A673 (cell line): ENCODE results near the gene NAXD. TPM values are rescaled to one million over a fixed set of nuclear protein-coding genes. Genes with fewer than 3 reads are reported as not detected.

Source experiments
- BruUV-seq: library from RNA; stranded (reverse); fragments of 400-500 nt; replicated peaks from 2 replicates; lab custom pipeline; 2021; lab: Mats Ljungman, UMichigan
- CTCF ChIA-PET: fragments of 300-600 bp; sonication (Branson Sonifier 250); formaldehyde crosslinking; loops from one replicate; lab custom pipeline; 2022; ENCODE audit warnings: antibody characterized with exemption; lab: Charles Lee
- POLR2A ChIA-PET: fragments of 300-600 bp; sonication (Branson Sonifier 250); formaldehyde crosslinking; loops from one replicate; lab custom pipeline; 2022; ENCODE audit warnings: antibody characterized with exemption; ENCODE audit not compliant: low non-redundant PET; lab: Charles Lee
- DNase-seq: peaks from one replicate; pipeline ENCODE4 v3.0.0-alpha.2; 2015; ENCODE audit warnings: low spot score
- H3K27ac ChIP-seq: fragments of 200-600 bp; sonication (generic); 2 replicates; pipeline ENCODE4 v1.5.1; 2016; ENCODE audit warnings: mixed run types, low read depth, mild to moderate bottlenecking, mixed read lengths, antibody characterized with exemption, low read length; ENCODE audit not compliant: poor library complexity, severe bottlenecking
- H3K27me3 ChIP-seq: fragments of 200-600 bp; sonication (generic); replicated peaks from 2 replicates; pipeline ENCODE4 v1.6.1; 2017; ENCODE audit warnings: mixed run types, low read depth, mild to moderate bottlenecking, mixed read lengths, antibody characterized with exemption, low read length; ENCODE audit not compliant: insufficient read depth, poor library complexity
- H3K36me3 ChIP-seq: fragments of 200-600 bp; sonication (generic); 2 replicates; pipeline ENCODE4 v1.6.1; 2016; ENCODE audit warnings: mixed run types, mild to moderate bottlenecking, mixed read lengths, antibody characterized with exemption, low read length; ENCODE audit not compliant: insufficient read depth, poor library complexity, severe bottlenecking
- H3K4me1 ChIP-seq: fragments of 200-600 bp; sonication (generic); 2 replicates; pipeline ENCODE4 v1.6.1; 2017; ENCODE audit warnings: mixed run types, mild to moderate bottlenecking, mixed read lengths, antibody characterized with exemption, low read length; ENCODE audit not compliant: insufficient read depth, poor library complexity, severe bottlenecking
- H3K4me3 ChIP-seq: fragments of 200-600 bp; sonication (generic); 2 replicates; pipeline ENCODE4 v1.5.1; 2016; ENCODE audit warnings: low read depth, mixed run types, mild to moderate bottlenecking, mixed read lengths, low read length; ENCODE audit not compliant: poor library complexity, severe bottlenecking
- H3K9me3 ChIP-seq: fragments of 200-600 bp; sonication (generic); 2 replicates; pipeline ENCODE4 v1.6.1; 2016; ENCODE audit warnings: mixed run types, low read depth, mild to moderate bottlenecking, mixed read lengths, antibody characterized with exemption, low read length; ENCODE audit not compliant: poor library complexity, severe bottlenecking
- CTCF ChIP-seq: fragments of 300-800, 200-600 bp; sonication (generic); conservative IDR thresholded peaks from 2 replicates; pipeline ENCODE4 v1.5.1; 2017; ENCODE audit warnings: low read depth, mild to moderate bottlenecking, antibody characterized with exemption, low read length, moderate library complexity, mixed read lengths
- EZH2 ChIP-seq: fragments of 200-600 bp; sonication (generic); IDR thresholded peaks from 2 replicates; pipeline ENCODE4 v1.6.1; 2017; ENCODE audit warnings: borderline replicate concordance, low read depth, mild to moderate bottlenecking, mixed read lengths, antibody characterized with exemption, low read length; ENCODE audit not compliant: poor library complexity, severe bottlenecking
- intact Hi-C: fragments of 100-400 bp; cut with micrococcal nuclease; formaldehyde crosslinking; loops from one replicate; pipeline ENCODE4 v1.10.0; 2022; ENCODE audit not compliant: unreplicated experiment
- total RNA-seq: library from RNA; stranded (reverse); gene quantifications from 2 replicates; pipeline ENCODE4 v1.2.3, GENCODE V29; 2021

Gene NAXD
- total RNA-seq, 1 experiment from 2014 or later: 27.9 TPM

- H3K27ac ChIP-seq: no peak overlapping the region
- no peak for DNase-seq
- H3K4me1 ChIP-seq: no peaks in the 10 kb centered on the region
- no peaks in the 10 kb centered on the region for H3K27me3 ChIP-seq
- POLR2A ChIA-PET: no interaction called here
- H3K4me3 ChIP-seq: no peak overlapping the region
- CTCF ChIA-PET: no interaction called here
- no peaks in the 10 kb centered on the region for H3K9me3 ChIP-seq
- H3K36me3 ChIP-seq: peaks cover 41% of the 10 kb centered on the region
- BruUV-seq: no TSS peak
- intact Hi-C loops: no loop called here
- TF ChIP-seq CTCF: no peak
- TF ChIP-seq EZH2: no peak
These were observed 26.0 kb downstream of the NAXD start for GRCh38 chr13:110641055-110642015.

GRCh38 chr13:110642291-110642981, 27.1 kb downstream of the NAXD start:
- ChIA-PET CTCF (no interaction called here), POLR2A (no interaction called here)
- intact Hi-C loops: no loop called here
- no peaks in the 10 kb centered on the region for H3K9me3 ChIP-seq
- BruUV-seq: no TSS peak
- no peaks in the 10 kb centered on the region for H3K27me3 ChIP-seq
- no peak overlapping the region for H3K4me3 ChIP-seq
- H3K4me1 ChIP-seq: no peaks in the 10 kb centered on the region
- no peak for DNase-seq
- no peak for TF ChIP-seq CTCF
- no peak for TF ChIP-seq EZH2
- H3K27ac ChIP-seq: no peak overlapping the region
- H3K36me3 ChIP-seq: peaks cover 31% of the 10 kb centered on the region

GRCh38 chr13:110643324-110643723, 28.0 kb downstream of the NAXD start:
- H3K4me3 ChIP-seq: no peak overlapping the region
- H3K36me3 ChIP-seq: peaks cover 24% of the 10 kb centered on the region
- no peaks in the 10 kb centered on the region for H3K27me3 ChIP-seq
- H3K4me1 ChIP-seq: no peaks in the 10 kb centered on the region
- no peak for DNase-seq
- TF ChIP-seq CTCF (no peak), EZH2 (no peak)
- ChIA-PET CTCF (no interaction called here), POLR2A (no interaction called here)
- BruUV-seq: no TSS peak
- no peak overlapping the region for H3K27ac ChIP-seq
- H3K9me3 ChIP-seq: no peaks in the 10 kb centered on the region
- intact Hi-C loops: no loop called here
